SK-N-SH treated with all-trans-retinoic acid at 6 μM for 48 hours (cell line): ENCODE measurements around the gene MTUS2.

ENCODE experiments used
- ATAC-seq: fragments of 200-7000 bp; cut with Tn5 transposase; 3 replicates; pipeline ENCODE4 v1.9.1; 2020; ENCODE audit warnings: mild to moderate bottlenecking, moderate library complexity
- ARNTL ChIP-seq: fragments of 450-650 bp; formaldehyde crosslinking; IDR thresholded peaks from 2 replicates; pipeline ENCODE4 v1.5.0; 2020; ENCODE audit warnings: low read depth, mild to moderate bottlenecking, moderate library complexity, borderline replicate concordance
- CREB5 ChIP-seq: fragments of 250-450 bp; sonication (Bioruptor Pico); IDR thresholded peaks from 2 replicates; pipeline ENCODE4 v1.5.1; 2020; ENCODE audit warnings: low read depth, mild to moderate bottlenecking, moderate library complexity
- ESRRG ChIP-seq: fragments of 250-450 bp; sonication (Bioruptor Pico); IDR thresholded peaks from 2 replicates; pipeline ENCODE4 v1.6.1; 2021; ENCODE audit warnings: mild to moderate bottlenecking
- ISL1 ChIP-seq: fragments of 250-450 bp; sonication (Bioruptor Pico); IDR thresholded peaks from 2 replicates; pipeline ENCODE4 v2.1.2; 2022; ENCODE audit warnings: mild to moderate bottlenecking, moderate library complexity
- OSR1 ChIP-seq: fragments of 250-450 bp; sonication (Bioruptor Pico); IDR thresholded peaks from 2 replicates; pipeline ENCODE4 v1.8.0; 2022; ENCODE audit warnings: moderate library complexity, mild to moderate bottlenecking, inconsistent platforms
- PATZ1 ChIP-seq: fragments of 250-450 bp; sonication (Bioruptor Pico); IDR thresholded peaks from 2 replicates; pipeline ENCODE4 v1.8.0; 2020; ENCODE audit warnings: mild to moderate bottlenecking, moderate library complexity, borderline replicate concordance
- POU6F1 ChIP-seq: fragments of 250-450 bp; sonication (Bioruptor Pico); IDR thresholded peaks from 2 replicates; pipeline ENCODE4 v1.8.0; 2021; ENCODE audit warnings: low read depth, mild to moderate bottlenecking, moderate library complexity, borderline replicate concordance
- RARB ChIP-seq: fragments of 250-450 bp; sonication (Bioruptor Pico); IDR thresholded peaks from 2 replicates; pipeline ENCODE4 v1.8.0; 2021; ENCODE audit warnings: mild to moderate bottlenecking, moderate library complexity
- SNAI2 ChIP-seq: fragments of 250-450 bp; sonication (Bioruptor Pico); IDR thresholded peaks from 2 replicates; pipeline ENCODE4 v1.5.0; 2020; ENCODE audit warnings: mild to moderate bottlenecking, moderate library complexity
- TCF4 ChIP-seq: fragments of 250-450 bp; sonication (Bioruptor Pico); IDR thresholded peaks from 2 replicates; pipeline ENCODE4 v1.8.0; 2021; ENCODE audit warnings: mild to moderate bottlenecking, moderate library complexity, borderline replicate concordance
- TOX ChIP-seq: fragments of 250-450 bp; sonication (Bioruptor Pico); IDR thresholded peaks from 2 replicates; pipeline ENCODE4 v1.8.0; 2021; ENCODE audit warnings: mild to moderate bottlenecking, moderate library complexity, borderline replicate concordance
- TSHZ2 ChIP-seq: fragments of 250-450 bp; sonication (Bioruptor Pico); IDR thresholded peaks from 2 replicates; pipeline ENCODE4 v1.5.0; 2020; ENCODE audit warnings: mild to moderate bottlenecking, moderate library complexity
- ZC3H10 ChIP-seq: fragments of 250-450 bp; sonication (Bioruptor Pico); IDR thresholded peaks from 2 replicates; pipeline ENCODE4 v1.5.1; 2021; ENCODE audit warnings: mild to moderate bottlenecking, moderate library complexity
- ZFP3 ChIP-seq: fragments of 250-450 bp; sonication (Bioruptor Pico); IDR thresholded peaks from 2 replicates; pipeline ENCODE4 v1.5.0; 2020; ENCODE audit warnings: mild to moderate bottlenecking, moderate library complexity
- ZFP30 ChIP-seq: fragments of 450-650 bp; formaldehyde crosslinking; IDR thresholded peaks from 2 replicates; pipeline ENCODE4 v1.5.0; 2022; ENCODE audit warnings: mild to moderate bottlenecking, moderate library complexity
- ZNF70 ChIP-seq: fragments of 450-650 bp; formaldehyde crosslinking; IDR thresholded peaks from 2 replicates; pipeline ENCODE4 v1.5.0; 2020; ENCODE audit warnings: mild to moderate bottlenecking, moderate library complexity

MTUS2 gene

GRCh38 chr13:29287237-29287636, 467.1 kb downstream of the MTUS2 start:
- TF ChIP-seq POU6F1 (CRISPR knock-in tag), result no peak
- TF ChIP-seq TCF4 (CRISPR knock-in tag), result no peak
- TF ChIP-seq, all 23 proteins: peak for 0
- ATAC-seq, result no peak

- ATAC-seq, result no peak
- TF ChIP-seq OSR1 (CRISPR knock-in tag) (no peak), SNAI2 (CRISPR knock-in tag) (no peak), TOX (CRISPR knock-in tag) (no peak), TSHZ2 (CRISPR knock-in tag) (no peak), RARB (no peak), ZFP30 (CRISPR knock-in tag) (no peak), ZC3H10 (CRISPR knock-in tag) (no peak), POU6F1 (CRISPR knock-in tag) (no peak)
Observed at GRCh38 chr13:29292045-29292444, 471.9 kb downstream of the MTUS2 start.

GRCh38 chr13:29294821-29295220, 474.7 kb downstream of the MTUS2 start:
- ATAC-seq, result no peak
- TF ChIP-seq ZFP30 (CRISPR knock-in tag) (no peak), ESRRG (CRISPR knock-in tag) (no peak), ARNTL (no peak), PATZ1 (CRISPR knock-in tag) (no peak), POU6F1 (CRISPR knock-in tag) (no peak), ZNF70 (CRISPR knock-in tag) (no peak), ZFP3 (no peak)
- TF ChIP-seq, all 23 proteins: peak for 0

GRCh38 chr13:29301027-29301426, 480.9 kb downstream of the MTUS2 start:
- TF ChIP-seq TCF4 (CRISPR knock-in tag) (no peak), POU6F1 (CRISPR knock-in tag) (no peak), ZFP3 (no peak), ZC3H10 (CRISPR knock-in tag) (no peak), ISL1 (no peak), CREB5 (CRISPR knock-in tag) (no peak)
- no peak for ATAC-seq
